Gastrocnemius medialis (tissue), 4 donors: Measurements from ENCODE around the gene PRKAR2B.

Source experiments
- POLR2A ChIP-seq, 2 donors: fragments of 450-650 bp; IDR thresholded peaks; one replicate each; pipeline ENCODE4 v1.6.1; 2017; ENCODE audit warnings: antibody characterized with exemption in 2 of 2, mild to moderate bottlenecking in 2 of 2, moderate library complexity in 2 of 2
- TF ChIP-seq, protein P1 (sequence below), 5 experiments: fragments of 450-650 bp in 3 of 5; fragments of 200-600 bp in 2 of 5; sonication (generic) in 2 of 5; IDR thresholded peaks in 4 of 5; conservative IDR thresholded peaks in 1 of 5; 1 replicate in 4 of 5; 2 replicates in 1 of 5; pipeline ENCODE4 v1.5.1; 2016 to 2019; ENCODE audit warnings: antibody characterized with exemption in 5 of 5, mild to moderate bottlenecking in 3 of 5, moderate library complexity in 3 of 5

DNA sequence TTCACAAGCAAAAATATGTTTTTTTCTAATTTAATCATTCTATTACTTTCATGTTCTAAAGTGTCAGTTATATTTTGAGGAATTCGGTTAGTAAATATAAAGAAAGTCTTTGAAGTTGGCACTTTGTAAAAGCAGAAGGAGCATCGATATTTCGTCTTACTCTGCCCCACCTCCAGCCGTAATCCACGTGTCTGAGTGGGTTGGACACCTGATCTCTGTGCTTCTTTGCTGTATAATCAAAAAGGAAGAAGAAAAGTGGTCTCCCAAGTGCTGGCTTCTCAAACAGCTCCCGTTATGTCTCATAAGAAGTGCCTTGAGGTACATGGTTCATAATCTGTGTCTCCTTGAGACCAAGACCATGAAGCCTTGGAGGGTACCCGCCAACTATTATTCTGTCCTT, 19.8 kb downstream of the PRKAR2B start:
- TF ChIP-seq, protein P1, sequence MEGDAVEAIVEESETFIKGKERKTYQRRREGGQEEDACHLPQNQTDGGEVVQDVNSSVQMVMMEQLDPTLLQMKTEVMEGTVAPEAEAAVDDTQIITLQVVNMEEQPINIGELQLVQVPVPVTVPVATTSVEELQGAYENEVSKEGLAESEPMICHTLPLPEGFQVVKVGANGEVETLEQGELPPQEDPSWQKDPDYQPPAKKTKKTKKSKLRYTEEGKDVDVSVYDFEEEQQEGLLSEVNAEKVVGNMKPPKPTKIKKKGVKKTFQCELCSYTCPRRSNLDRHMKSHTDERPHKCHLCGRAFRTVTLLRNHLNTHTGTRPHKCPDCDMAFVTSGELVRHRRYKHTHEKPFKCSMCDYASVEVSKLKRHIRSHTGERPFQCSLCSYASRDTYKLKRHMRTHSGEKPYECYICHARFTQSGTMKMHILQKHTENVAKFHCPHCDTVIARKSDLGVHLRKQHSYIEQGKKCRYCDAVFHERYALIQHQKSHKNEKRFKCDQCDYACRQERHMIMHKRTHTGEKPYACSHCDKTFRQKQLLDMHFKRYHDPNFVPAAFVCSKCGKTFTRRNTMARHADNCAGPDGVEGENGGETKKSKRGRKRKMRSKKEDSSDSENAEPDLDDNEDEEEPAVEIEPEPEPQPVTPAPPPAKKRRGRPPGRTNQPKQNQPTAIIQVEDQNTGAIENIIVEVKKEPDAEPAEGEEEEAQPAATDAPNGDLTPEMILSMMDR (IDR thresholded peaks at IDR 0.05 in 4 of 5, conservative IDR thresholded peaks at IDR 0.05 in 1 of 5) = no peak
- no peak for TF ChIP-seq POLR2A (IDR thresholded peaks at IDR 0.05)
